Peyer's patch (tissue), 4 donors: ENCODE results near the gene IL31RA.

Source experiments
- POLR2A ChIP-seq, 2 donors: fragments of 450-650 bp; IDR thresholded peaks; one replicate each; pipeline ENCODE4 v1.5.1; 2017; ENCODE audit warnings: antibody characterized with exemption in 2 of 2, mild to moderate bottlenecking in 2 of 2, moderate library complexity in 2 of 2
- TF ChIP-seq, protein P1 (sequence below), 6 experiments: fragments of 450-650 bp in 4 of 6; fragments of 200-600 bp in 2 of 6; sonication (generic) in 1 of 6; IDR thresholded peaks; one replicate each; pipeline ENCODE4 v1.5.1; 2017 to 2019; ENCODE audit warnings: antibody characterized with exemption in 6 of 6, mild to moderate bottlenecking in 3 of 6, moderate library complexity in 1 of 6

DNA sequence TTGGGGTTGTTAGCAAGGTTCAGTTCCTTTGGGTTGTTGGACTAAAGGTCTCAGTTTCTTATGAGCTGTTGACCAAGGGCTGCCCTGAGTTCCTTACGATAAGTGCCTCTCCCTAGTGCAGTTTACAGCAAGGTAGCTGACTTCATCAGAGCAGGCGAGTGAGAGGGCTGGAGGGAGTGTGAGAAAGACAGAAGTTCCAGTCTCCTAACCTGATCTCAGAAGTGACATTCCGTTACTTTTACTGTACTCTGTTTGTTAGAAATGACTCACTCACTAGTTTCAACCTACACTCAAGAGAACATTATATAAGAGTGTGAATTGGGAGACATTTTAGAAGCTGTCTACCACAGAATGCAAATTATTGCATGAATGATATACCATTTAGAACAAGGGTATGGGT lies 21.2 kb upstream of the IL31RA start:
- TF ChIP-seq, protein P1, sequence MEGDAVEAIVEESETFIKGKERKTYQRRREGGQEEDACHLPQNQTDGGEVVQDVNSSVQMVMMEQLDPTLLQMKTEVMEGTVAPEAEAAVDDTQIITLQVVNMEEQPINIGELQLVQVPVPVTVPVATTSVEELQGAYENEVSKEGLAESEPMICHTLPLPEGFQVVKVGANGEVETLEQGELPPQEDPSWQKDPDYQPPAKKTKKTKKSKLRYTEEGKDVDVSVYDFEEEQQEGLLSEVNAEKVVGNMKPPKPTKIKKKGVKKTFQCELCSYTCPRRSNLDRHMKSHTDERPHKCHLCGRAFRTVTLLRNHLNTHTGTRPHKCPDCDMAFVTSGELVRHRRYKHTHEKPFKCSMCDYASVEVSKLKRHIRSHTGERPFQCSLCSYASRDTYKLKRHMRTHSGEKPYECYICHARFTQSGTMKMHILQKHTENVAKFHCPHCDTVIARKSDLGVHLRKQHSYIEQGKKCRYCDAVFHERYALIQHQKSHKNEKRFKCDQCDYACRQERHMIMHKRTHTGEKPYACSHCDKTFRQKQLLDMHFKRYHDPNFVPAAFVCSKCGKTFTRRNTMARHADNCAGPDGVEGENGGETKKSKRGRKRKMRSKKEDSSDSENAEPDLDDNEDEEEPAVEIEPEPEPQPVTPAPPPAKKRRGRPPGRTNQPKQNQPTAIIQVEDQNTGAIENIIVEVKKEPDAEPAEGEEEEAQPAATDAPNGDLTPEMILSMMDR (IDR thresholded peaks at IDR 0.05), result no peak
- TF ChIP-seq POLR2A (IDR thresholded peaks at IDR 0.05), result no peak
